ENCODE results near the gene HRK. TPM values are rescaled to one million over a fixed set of nuclear protein-coding genes. Genes with fewer than 3 reads are reported as not detected.

HRK gene
- total RNA-seq, 1 experiment from 2014 or later = 2.6 TPM

- H3K27ac ChIP-seq (ENCODE audit: insufficient read length, low read depth, low read length) = no peak overlapping the region
- no peaks in the 10 kb centered on the region for H3K79me2 ChIP-seq (ENCODE audit: insufficient read depth, low read length)
- no peak overlapping the region for H2BK12ac ChIP-seq (ENCODE audit: insufficient read length, low read depth, low read length)
- H4K5ac ChIP-seq (ENCODE audit: insufficient read length, low read depth, low read length) = no peak overlapping the region
- H4K20me1 ChIP-seq (ENCODE audit: control insufficient read depth, insufficient read depth, insufficient read length) = no peaks in the 10 kb centered on the region
- Mint-ChIP-seq H3K4me1 (peaks cover 6 to 13% of the 10 kb centered on the region in 2 experiments; a peak in 3 of 4 replicates), H3K36me3 (ENCODE audit: insufficient read depth in 1 of 3, low read depth in 3 of 3) (no peaks in the 10 kb centered on the region), H3K27me3 (ENCODE audit: low read depth) (peaks cover 19% of the 10 kb centered on the region), H3K9me3 (peaks cover 0 to 3% of the 10 kb centered on the region in 2 experiments; a peak in 1 of 5 replicates), H3K27ac (no peak overlapping the region), H3K4me3 (no peak overlapping the region)
- H3K9me3 ChIP-seq (ENCODE audit: control insufficient read depth, low read depth, low read length) = no peaks in the 10 kb centered on the region
- no peak overlapping the region for H2AFZ ChIP-seq (ENCODE audit: low read length)
- H3K4ac ChIP-seq (ENCODE audit: low read depth, low read length) = no peak overlapping the region
- H3K18ac ChIP-seq (ENCODE audit: insufficient read length, low read depth, low read length) = no peak overlapping the region
- no peak overlapping the region for H2BK120ac ChIP-seq (ENCODE audit: low read depth, low read length, poor library complexity, severe bottlenecking)
- H2AK5ac ChIP-seq (ENCODE audit: insufficient read length, low read length) = no peak overlapping the region
- no peak overlapping the region for H3K9ac ChIP-seq (ENCODE audit: extremely low read depth, insufficient read length, low read length)
- no peak overlapping the region for H2BK15ac ChIP-seq (ENCODE audit: low read depth, low read length)
- no peak for TF ChIP-seq CTCF (conservative IDR thresholded peaks at IDR 0.05)
- H3K23me2 ChIP-seq (ENCODE audit: insufficient read length, low read depth, low read length, poor library complexity, severe bottlenecking) = no peaks in the 10 kb centered on the region
- H3T11ph ChIP-seq (ENCODE audit: low read length) = no peak overlapping the region
- no peak overlapping the region for H3K56ac ChIP-seq (ENCODE audit: insufficient read length, low read depth, low read length)
- no peak overlapping the region for H4K8ac ChIP-seq (replicated peaks; ENCODE audit: insufficient read length, low read depth, low read length)
- no peak for DNase-seq
- H2BK20ac ChIP-seq (ENCODE audit: low read depth, low read length, poor library complexity, severe bottlenecking) = no peak overlapping the region
- H3K79me1 ChIP-seq (ENCODE audit: insufficient read depth, low read depth, low read length, poor library complexity, severe bottlenecking) = no peaks in the 10 kb centered on the region
- H3K4me2 ChIP-seq (ENCODE audit: insufficient read depth, insufficient read length, low read length) = no peak overlapping the region
- H3K27me3 ChIP-seq (ENCODE audit: insufficient read depth, low read length) = no peaks in the 10 kb centered on the region
- H4K91ac ChIP-seq (ENCODE audit: insufficient read length, low read depth, low read length) = no peak overlapping the region
- no peak overlapping the region for H3K14ac ChIP-seq (ENCODE audit: insufficient read depth, low read length)
- WGBS (ENCODE audit: extremely low coverage, insufficient read length, low lambda C conversion rate) = no CpG with 5 or more reads among the region's 4 CpGs
- H3K23ac ChIP-seq (ENCODE audit: insufficient read length, low read depth, low read length) = no peak overlapping the region
- H3K4me1 ChIP-seq (ENCODE audit: insufficient read depth, low read length) = no peaks in the 10 kb centered on the region
- no peak overlapping the region for H2BK5ac ChIP-seq (ENCODE audit: insufficient read length, low read length)
Measured at GRCh38 chr12:116906285-116906684, 25.0 kb upstream of the HRK start.
